SH-SY5Y (cell line): ENCODE measurements around the gene EPHA6.

ENCODE experiments used
- GATA2 ChIP-seq: IDR thresholded peaks from 2 replicates; pipeline ENCODE4 v1.6.1; 2011; ENCODE audit warnings: mild to moderate bottlenecking, low read depth, low read length
- GATA3 ChIP-seq: IDR thresholded peaks from 2 replicates; pipeline ENCODE4 v1.6.1; 2011; ENCODE audit warnings: low read depth, mild to moderate bottlenecking, low read length, moderate library complexity

EPHA6 gene

GRCh38 chr3:97066531-97066930, 252.1 kb downstream of the EPHA6 start:
- no peak for TF ChIP-seq GATA2
- TF ChIP-seq GATA3, result no peak

DNA sequence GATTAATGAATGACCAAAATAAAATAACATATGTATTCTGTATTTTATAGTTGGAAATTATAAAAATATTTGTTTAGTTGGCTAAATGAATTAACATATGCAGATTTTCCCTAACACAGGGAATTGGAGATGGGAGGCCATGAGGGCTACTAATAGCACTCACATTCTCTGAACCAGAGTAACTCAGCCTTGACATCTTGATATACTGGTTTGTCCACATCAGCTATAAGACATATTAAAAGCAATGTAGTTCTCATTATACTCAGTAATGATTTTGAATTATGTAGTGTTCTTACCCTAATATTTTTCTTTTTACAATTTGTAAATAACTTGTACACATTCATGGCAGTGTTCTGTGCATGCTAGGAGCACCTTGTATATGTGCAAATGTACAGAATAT, 255.9 kb downstream of the EPHA6 start:
- TF ChIP-seq GATA3 (no peak), GATA2 (no peak)

DNA sequence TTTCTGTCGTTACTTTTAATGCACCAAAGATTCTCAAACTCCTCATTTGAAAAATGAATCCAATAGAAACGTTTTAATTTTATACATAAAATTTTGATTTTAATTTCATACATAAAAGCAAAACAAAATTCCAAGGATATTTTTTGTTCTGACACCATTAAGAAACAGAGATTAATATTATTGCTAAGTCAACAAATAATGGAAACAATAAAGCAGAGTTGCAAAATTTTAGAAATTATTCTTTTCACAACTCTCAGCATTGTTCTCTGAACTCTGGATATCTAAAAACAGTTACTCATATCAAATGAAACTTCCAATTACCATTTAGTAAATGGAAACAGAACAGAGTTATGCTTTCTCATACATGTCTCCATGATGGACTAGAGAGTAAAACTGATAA, 260.2 kb downstream of the EPHA6 start:
- TF ChIP-seq GATA3 (no peak), GATA2 (no peak)

DNA sequence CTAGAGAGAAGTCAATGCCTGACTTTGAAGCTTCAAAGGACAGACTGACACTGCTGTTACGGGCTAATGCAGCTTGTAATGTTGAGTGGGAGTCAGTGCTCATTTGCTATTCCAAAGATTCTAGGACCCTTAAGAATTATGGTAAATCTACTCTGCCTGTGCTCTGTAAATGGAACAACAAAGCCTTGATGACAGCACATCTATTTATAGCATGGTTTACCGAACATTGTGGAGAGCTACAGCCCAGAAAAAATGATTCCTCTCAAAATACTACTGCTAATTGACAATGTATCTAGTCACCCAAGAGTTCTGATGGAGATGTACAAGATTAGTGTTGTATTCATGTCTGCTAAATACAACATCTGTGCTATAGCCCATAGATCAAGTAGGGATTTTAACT, 262.3 kb downstream of the EPHA6 start:
- TF ChIP-seq GATA3, result no peak

GRCh38 chr3:97089621-97090020, 275.2 kb downstream of the EPHA6 start:
- TF ChIP-seq GATA2, result no peak
- no peak for TF ChIP-seq GATA3

GRCh38 chr3:97102641-97103040, 288.2 kb downstream of the EPHA6 start:
- TF ChIP-seq GATA3 (no peak), GATA2 (no peak)

DNA sequence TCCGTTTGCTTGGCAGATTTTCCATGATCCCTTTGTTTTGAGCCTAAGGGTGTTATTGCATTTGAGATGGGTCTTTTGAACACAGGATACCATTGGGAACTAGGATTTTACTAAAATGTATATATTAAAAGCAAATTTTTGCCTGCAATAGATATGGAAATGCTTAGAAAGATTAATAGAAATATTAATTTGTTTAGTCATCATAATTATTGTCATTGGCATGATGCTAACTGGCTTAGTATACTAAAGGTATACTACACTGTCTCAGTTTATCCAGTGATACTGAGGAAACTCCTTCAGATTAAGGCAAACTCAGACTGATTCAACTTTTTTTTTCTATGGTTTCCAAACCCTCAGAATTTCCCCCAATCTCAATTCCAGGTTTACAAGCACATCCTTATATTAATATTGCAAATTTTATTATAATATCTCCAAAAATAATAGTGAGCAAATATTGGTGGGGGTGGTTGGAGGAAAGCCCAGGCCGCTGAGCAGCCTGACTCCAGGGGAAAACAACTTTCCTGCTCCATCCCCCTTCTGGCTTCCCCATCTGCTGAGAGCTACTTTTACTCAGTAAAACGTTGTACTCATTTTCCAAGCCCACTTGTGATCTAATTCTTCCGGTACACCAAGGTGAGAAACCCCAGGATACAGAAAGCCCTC, 291.7 kb downstream of the EPHA6 start:
- no peak for TF ChIP-seq GATA2
- TF ChIP-seq GATA3, result no peak

DNA sequence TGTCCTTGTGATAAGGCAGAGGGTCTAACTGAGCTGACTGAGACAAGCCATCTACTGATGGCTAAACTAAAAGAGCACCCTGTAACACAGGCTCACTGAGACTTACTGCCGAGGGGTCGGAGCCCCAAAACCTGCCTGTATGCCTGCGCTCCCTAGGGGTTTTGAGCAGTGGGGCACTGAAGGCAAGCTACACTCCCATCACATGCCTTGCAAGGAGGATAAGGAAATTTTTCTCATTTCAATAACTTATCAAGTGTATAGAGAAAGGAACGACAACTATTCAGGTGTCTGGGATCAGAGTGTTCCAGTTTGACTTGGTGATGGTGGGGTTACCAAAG, 292.2 kb downstream of the EPHA6 start:
- TF ChIP-seq GATA2 (no peak), GATA3 (no peak)

- no peak for TF ChIP-seq GATA3
- TF ChIP-seq GATA2, result no peak
Measured at GRCh38 chr3:97108136-97108535, 293.7 kb downstream of the EPHA6 start.

GRCh38 chr3:97111244-97111643, 296.9 kb downstream of the EPHA6 start:
- TF ChIP-seq GATA3 (no peak), GATA2 (no peak)

DNA sequence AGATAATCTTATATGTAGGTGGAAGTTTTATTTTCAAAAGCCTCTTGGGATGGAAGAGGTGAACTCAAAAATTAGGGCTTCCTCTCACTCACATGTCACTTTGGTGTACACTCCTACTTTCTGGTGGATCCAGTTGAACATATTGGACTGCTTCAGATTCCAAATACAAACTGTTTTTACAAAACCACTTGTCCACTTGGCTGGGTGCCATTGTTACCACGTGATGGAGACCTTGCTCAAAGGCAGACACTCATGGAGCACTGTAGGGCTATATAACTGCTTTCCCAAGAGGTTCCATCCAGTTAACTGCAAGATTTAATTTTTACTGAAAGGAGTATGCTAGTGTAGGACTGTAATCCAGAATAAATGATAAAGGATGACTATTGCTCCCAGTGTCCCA, 307.0 kb downstream of the EPHA6 start:
- TF ChIP-seq GATA3, result no peak
- TF ChIP-seq GATA2, result no peak

GRCh38 chr3:97125902-97126499, 311.6 kb downstream of the EPHA6 start:
- no peak for TF ChIP-seq GATA3
- TF ChIP-seq GATA2, result no peak

GRCh38 chr3:97131476-97131875, 317.1 kb downstream of the EPHA6 start:
- peak; percentile 96 for TF ChIP-seq GATA2
- TF ChIP-seq GATA3, result peak; percentile 98

DNA sequence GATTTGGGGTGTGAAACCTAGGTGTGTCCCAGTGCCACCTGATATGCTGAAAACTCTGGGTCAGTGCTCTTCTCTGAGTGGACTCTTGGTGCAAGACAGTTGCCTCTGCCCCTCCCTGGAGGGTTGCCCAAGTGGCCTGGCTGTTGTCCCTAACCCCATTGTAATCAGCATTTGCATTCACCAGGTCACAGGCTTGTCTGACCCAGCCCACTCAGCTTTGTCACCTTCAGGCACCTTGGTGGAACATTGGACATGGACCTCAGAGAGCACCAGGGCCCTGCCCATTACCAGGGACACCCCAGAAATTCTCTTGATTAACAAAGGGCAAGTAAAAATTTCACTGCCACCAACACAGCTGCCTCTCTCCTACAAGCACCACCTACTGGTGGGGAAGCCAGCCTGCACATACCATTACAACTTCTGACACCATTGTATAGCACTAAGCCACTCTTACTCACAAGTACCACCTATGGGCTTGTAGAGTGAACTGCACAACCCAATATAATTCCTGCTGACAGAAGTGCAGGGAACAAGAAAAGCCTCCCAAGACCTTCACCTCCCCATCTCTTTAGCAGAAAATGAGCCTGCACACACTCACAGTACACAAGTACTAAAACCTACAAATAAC, 324.6 kb downstream of the EPHA6 start:
- TF ChIP-seq GATA3 (no peak), GATA2 (no peak)

DNA sequence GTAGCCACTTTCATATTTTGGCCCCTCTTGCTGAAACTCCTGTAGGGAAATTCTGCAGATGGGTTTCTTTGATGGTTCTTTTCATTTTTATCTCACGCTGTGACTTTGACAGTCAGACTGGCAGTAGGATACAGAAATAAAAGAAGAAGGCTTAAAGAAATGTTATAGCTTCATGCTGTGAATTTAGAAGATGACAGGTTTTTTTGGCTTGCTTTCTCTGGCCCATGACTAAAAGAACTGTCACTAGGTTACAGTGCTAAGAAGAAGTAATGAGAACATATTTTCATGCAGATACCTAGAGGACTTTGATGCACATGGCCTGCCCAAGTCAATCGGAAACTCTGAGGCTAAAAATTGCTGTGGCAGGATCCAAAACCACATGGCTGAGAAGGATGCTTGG, 334.5 kb downstream of the EPHA6 start:
- no peak for TF ChIP-seq GATA3
- no peak for TF ChIP-seq GATA2
